ENCODE data around the gene SLC35F1. TPM values are rescaled to one million over a fixed set of nuclear protein-coding genes. Genes with fewer than 3 reads are reported as not detected.

The SLC35F1 gene
- total and polyA plus RNA-seq, 9 of the 15 experiments (the other 6 are each of a cell fraction or from before 2014, with no cell fraction given) = 0.03 to 0.06 TPM; not detected in 7

GRCh38 chr6:118335325-118335816 lies 428.3 kb downstream of the SLC35F1 start (continued):
- TF ChIP-seq FOXA3 (CRISPR knock-in tag; conservative IDR thresholded peaks at IDR 0.05 in 1 of 2, IDR thresholded peaks at IDR 0.05 in 1 of 2) (no peak), ZNF589 (CRISPR knock-in tag; IDR thresholded peaks at IDR 0.05; ENCODE audit: low read depth) (no peak), TRIM28 (IDR thresholded peaks at IDR 0.05) (no peak), ZNF717 (CRISPR knock-in tag; IDR thresholded peaks at IDR 0.05) (no peak)

DNA sequence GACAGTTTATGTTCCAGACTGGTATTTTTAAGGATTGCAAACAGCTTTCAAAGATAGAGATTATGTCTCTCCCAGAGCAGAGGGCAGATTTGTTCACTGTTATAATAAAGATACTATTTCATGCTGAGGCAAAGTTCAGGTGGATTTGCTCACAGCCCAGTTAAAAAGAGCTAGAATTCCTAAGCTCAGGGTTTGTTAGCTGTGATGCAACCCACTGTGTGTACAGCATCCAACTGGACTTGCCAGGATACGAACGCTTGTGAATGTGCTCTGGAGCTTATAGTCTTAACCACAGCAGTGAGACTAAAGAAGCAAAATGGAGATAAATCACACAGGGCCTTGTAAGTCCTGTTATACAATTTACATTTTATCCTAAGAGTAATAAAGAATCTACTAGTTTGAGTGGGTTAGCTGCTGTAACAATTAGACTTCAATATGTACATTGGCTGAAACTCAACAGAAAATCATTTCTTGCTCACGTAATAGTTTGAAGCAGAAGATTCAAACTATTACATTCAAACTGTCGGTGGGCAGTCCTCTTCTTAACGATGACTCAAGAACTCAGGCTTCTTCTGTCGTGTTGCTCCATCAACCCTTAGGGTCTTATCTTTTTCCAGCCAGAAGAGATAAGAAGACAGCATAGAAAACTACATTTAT lies 437.1 kb downstream of the SLC35F1 start:
- FAIRE-seq (no peak), DNase-seq (ENCODE audit: extremely low read depth in 1 of 4, low spot score in 3 of 4) (no peak), ATAC-seq (no peak)
- in situ Hi-C loops (cut with MboI) = no loop called here
- Histone ChIP-seq H3K36me3 (ENCODE audit: control insufficient read depth, insufficient read depth, low read length) (no peaks in the 10 kb centered on the region), H3K9me1 (ENCODE audit: control insufficient read depth, insufficient read depth, low read length) (no peaks in the 10 kb centered on the region), H3K4me2 (ENCODE audit: insufficient read depth, low read length) (no peak overlapping the region), H2AFZ (ENCODE audit: low read depth, low read length) (no peak overlapping the region), H3K27ac (ENCODE audit: extremely low read depth, low read depth, low read length) (no peak overlapping the region), H3K4me3 (no peak overlapping the region), H3K79me2 (ENCODE audit: control insufficient read depth, insufficient read depth, low read length) (no peaks in the 10 kb centered on the region), H3K4me1 (replicated peaks in 1 of 2; ENCODE audit: control insufficient read depth in 2 of 2, insufficient read depth in 2 of 2, low read length in 2 of 2) (no peaks in the 10 kb centered on the region), H3K9me3 (replicated peaks; ENCODE audit: control insufficient read depth, insufficient read depth, low read depth, low read length) (no peaks in the 10 kb centered on the region), H4K20me1 (replicated peaks; ENCODE audit: control insufficient read depth, insufficient read depth, low read length) (no peaks in the 10 kb centered on the region), H3K9ac (ENCODE audit: insufficient read depth in 1 of 2, low read depth in 2 of 2, low read length in 2 of 2) (no peak overlapping the region), H3K27me3 (ENCODE audit: control insufficient read depth in 2 of 2, insufficient read depth in 2 of 2, low read length in 2 of 2) (no peaks in the 10 kb centered on the region)
- intact Hi-C loops (cut with micrococcal nuclease) = no loop called here
- ChIA-PET CTCF (ENCODE audit: low intra/inter-chr PET ratio) (no interaction called here), POLR2A (interaction anchor here (1.0 kb wide), 1 partner anchor 16 kb away, joined by 4 read pairs; no protein-coding TSS in a partner anchor)
- WGBS (ENCODE audit: insufficient coverage, low coverage, missing lambda C conversion rate) = 2% methylated on average over 6 of the region's 6 CpGs
- BruUV-seq (replicated peaks) = no TSS peak
- TF ChIP-seq TCF3 (CRISPR knock-in tag; IDR thresholded peaks at IDR 0.05) (no peak), ZNF408 (CRISPR knock-in tag; IDR thresholded peaks at IDR 0.05; ENCODE audit: low read depth) (no peak), HMG20B (CRISPR knock-in tag; IDR thresholded peaks at IDR 0.05) (no peak), HNRNPL (IDR thresholded peaks at IDR 0.05; ENCODE audit: low read depth, low read length) (no peak), MYNN (IDR thresholded peaks at IDR 0.05) (no peak), MYNN (CRISPR knock-in tag; IDR thresholded peaks at IDR 0.05) (no peak), ZC3H4 (CRISPR knock-in tag; IDR thresholded peaks at IDR 0.05; ENCODE audit: borderline replicate concordance) (no peak), ZNF318 (IDR thresholded peaks at IDR 0.05; ENCODE audit: borderline replicate concordance in 1 of 2, low read depth in 1 of 2) (no peak), TAF1 (IDR thresholded peaks at IDR 0.05; ENCODE audit: control insufficient read depth, extremely low read depth, insufficient read depth, low read length, severe bottlenecking) (no peak), MCM5 (IDR thresholded peaks at IDR 0.05; ENCODE audit: low read depth) (no peak)
